ENCODE results near the gene SFTPB. TPM values are rescaled to one million over a fixed set of nuclear protein-coding genes. Genes with fewer than 3 reads are reported as not detected.
"Not testable (repeated sequence)": the region's sequence is repeated elsewhere in the genome, so short reads cannot be mapped to it uniquely, and the experiment has no call there.

Gene SFTPB
- total RNA-seq, 2 donors from 2014 or later = not detected

- no peak for DNase-seq (ENCODE audit: low spot score in 2 of 2)
- H3K9me3 Mint-ChIP-seq = no peaks in the 10 kb centered on the region
- no peaks in the 10 kb centered on the region for H3K36me3 Mint-ChIP-seq
- peak overlapping the region in 1 of 2 donors; percentile 19 for H3K27ac Mint-ChIP-seq
- no peak for ATAC-seq
Measured at GRCh38 chr2:85667561-85668008, 414 bp downstream of the SFTPB start.

- ATAC-seq (no peak), DNase-seq (ENCODE audit: low spot score in 2 of 2) (no peak)
- no peaks in the 10 kb centered on the region for H3K36me3 Mint-ChIP-seq
- no peaks in the 10 kb centered on the region for H3K9me3 Mint-ChIP-seq
- H3K27ac Mint-ChIP-seq = peak overlapping the region; percentile 17 to 25
Measured at GRCh38 chr2:85666435-85667316, 1.3 kb downstream of the SFTPB start.

- no peak for ATAC-seq
- no peak for DNase-seq (ENCODE audit: low spot score in 2 of 2)
- Mint-ChIP-seq H3K36me3 (no peaks in the 10 kb centered on the region), H3K27ac (peak overlapping the region; percentile 17 to 25), H3K9me3 (no peaks in the 10 kb centered on the region)
Measured at GRCh38 chr2:85666016-85666415, 2.0 kb downstream of the SFTPB start.

- ATAC-seq (no peak), DNase-seq (ENCODE audit: low spot score in 2 of 2) (no peak)
- H3K9me3 Mint-ChIP-seq = no peaks in the 10 kb centered on the region
- H3K36me3 Mint-ChIP-seq = no peaks in the 10 kb centered on the region
- peak overlapping the region; percentile 17 to 68 for H3K27ac Mint-ChIP-seq
Measured at GRCh38 chr2:85665264-85665937, 2.6 kb downstream of the SFTPB start.

GRCh38 chr2:85663594-85664565, 4.1 kb downstream of the SFTPB start:
- peak overlapping the region in 1 of 2 donors; percentile 79 for H3K27ac Mint-ChIP-seq
- DNase-seq (ENCODE audit: low spot score in 2 of 2) = no peak
- no peaks in the 10 kb centered on the region for H3K36me3 Mint-ChIP-seq
- H3K9me3 Mint-ChIP-seq = no peaks in the 10 kb centered on the region
- no peak for ATAC-seq

- Mint-ChIP-seq H3K27ac (no peak overlapping the region), H3K9me3 (no peaks in the 10 kb centered on the region), H3K36me3 (no peaks in the 10 kb centered on the region)
- DNase-seq (ENCODE audit: low spot score in 2 of 2) = no peak
- no peak for ATAC-seq
Measured at GRCh38 chr2:85662899-85663593, 5.0 kb downstream of the SFTPB start.

GRCh38 chr2:85661139-85661858, 6.7 kb downstream of the SFTPB start:
- no peaks in the 10 kb centered on the region for H3K36me3 Mint-ChIP-seq
- no peak for ATAC-seq
- DNase-seq (ENCODE audit: low spot score in 2 of 2) = no peak
- no peak overlapping the region for H3K27ac Mint-ChIP-seq
- H3K9me3 Mint-ChIP-seq = no peaks in the 10 kb centered on the region

- no peak for ATAC-seq
- Mint-ChIP-seq H3K9me3 (no peaks in the 10 kb centered on the region), H3K27ac (no peak overlapping the region), H3K36me3 (no peaks in the 10 kb centered on the region)
- no peak for DNase-seq (ENCODE audit: low spot score in 2 of 2)
Measured at GRCh38 chr2:85660725-85661124, 7.3 kb downstream of the SFTPB start.

- H3K36me3 Mint-ChIP-seq; ATAC-seq; H3K9me3 Mint-ChIP-seq; DNase-seq (ENCODE audit: low spot score in 2 of 2); H3K27ac Mint-ChIP-seq: not testable (repeated sequence)
Measured at GRCh38 chr2:85660301-85660700, 7.7 kb downstream of the SFTPB start.

GRCh38 chr2:85659324-85659981, 8.5 kb downstream of the SFTPB start:
- ATAC-seq (no peak), DNase-seq (ENCODE audit: low spot score in 2 of 2) (no peak)
- Mint-ChIP-seq H3K27ac (no peak overlapping the region), H3K36me3 (no peaks in the 10 kb centered on the region), H3K9me3 (no peaks in the 10 kb centered on the region)

GRCh38 chr2:85657399-85657798, 10.6 kb downstream of the SFTPB start:
- H3K9me3 Mint-ChIP-seq; H3K36me3 Mint-ChIP-seq; ATAC-seq; DNase-seq (ENCODE audit: low spot score in 2 of 2): not testable (repeated sequence)
- peak overlapping the region in 1 of 2 donors; percentile 24 for H3K27ac Mint-ChIP-seq

GRCh38 chr2:85656468-85656867, 11.5 kb downstream of the SFTPB start:
- Mint-ChIP-seq H3K27ac (peak overlapping the region in 1 of 2 donors; percentile 87), H3K9me3 (no peaks in the 10 kb centered on the region), H3K36me3 (no peaks in the 10 kb centered on the region)
- ATAC-seq = no peak
- DNase-seq (ENCODE audit: low spot score in 2 of 2) = no peak

- no peaks in the 10 kb centered on the region for H3K36me3 Mint-ChIP-seq
- ATAC-seq = no peak
- no peak for DNase-seq (ENCODE audit: low spot score in 2 of 2)
- H3K9me3 Mint-ChIP-seq = no peaks in the 10 kb centered on the region
- peak overlapping the region in 1 of 2 donors; percentile 18 for H3K27ac Mint-ChIP-seq
Measured at GRCh38 chr2:85655961-85656417, 12.0 kb downstream of the SFTPB start.

GRCh38 chr2:85653996-85654395, 14.0 kb downstream of the SFTPB start:
- Mint-ChIP-seq H3K9me3 (no peaks in the 10 kb centered on the region), H3K27ac (peak overlapping the region in 1 of 2 donors; percentile 77), H3K36me3 (peaks cover 5 to 10% of the 10 kb centered on the region in 2 donors)
- no peak for ATAC-seq
- no peak for DNase-seq (ENCODE audit: low spot score in 2 of 2)

- ATAC-seq = no peak
- peaks cover 12 to 15% of the 10 kb centered on the region in 2 donors for H3K36me3 Mint-ChIP-seq
- no peak for DNase-seq (ENCODE audit: low spot score in 2 of 2)
- H3K27ac Mint-ChIP-seq = peak overlapping the region in 1 of 2 donors; percentile 65
- no peaks in the 10 kb centered on the region for H3K9me3 Mint-ChIP-seq
Measured at GRCh38 chr2:85652056-85652455, 15.9 kb downstream of the SFTPB start.

Data from activated naive CD4-positive, alpha-beta T cell treated with anti-CD3 and anti-CD28 coated beads, Interleukin-2, amount 50 U/mL, for 72 hours (primary cell).